Measurements from ENCODE around the gene IGFBP5.

The IGFBP5 gene

GRCh38 chr2:216695401-216695821 is at the start of gene IGFBP5:
Gene IGFBP5, minus strand, starts transcription at chr2:216695549. Its CDS starts 774 bp downstream, at chr2:216694775.
- no peak for DNase-seq

GRCh38 chr2:216743781-216744180 is 48.4 kb upstream of the IGFBP5 start:
- DNase-seq = no peak

- DNase-seq = no peak
These were observed 47.1 kb upstream of the IGFBP5 start for GRCh38 chr2:216742411-216742810.

GRCh38 chr2:216741223-216741593 is 45.9 kb upstream of the IGFBP5 start:
- DNase-seq = no peak

GRCh38 chr2:216740557-216741222 is 45.3 kb upstream of the IGFBP5 start:
- DNase-seq = no peak

GRCh38 chr2:216739035-216739434 is 43.7 kb upstream of the IGFBP5 start:
- DNase-seq = no peak

GRCh38 chr2:216737676-216738075 is 42.3 kb upstream of the IGFBP5 start:
- no peak for DNase-seq

GRCh38 chr2:216736326-216736725 is 41.0 kb upstream of the IGFBP5 start:
- no peak for DNase-seq

- DNase-seq = no peak
These were observed 40.3 kb upstream of the IGFBP5 start for GRCh38 chr2:216735668-216736067.

- DNase-seq = no peak
These were observed 39.7 kb upstream of the IGFBP5 start for GRCh38 chr2:216735086-216735485.

- no peak for DNase-seq
These were observed 37.7 kb upstream of the IGFBP5 start for GRCh38 chr2:216733046-216733445.

GRCh38 chr2:216732334-216732733 is 37.0 kb upstream of the IGFBP5 start:
- DNase-seq = no peak

GRCh38 chr2:216731465-216731864 is 36.1 kb upstream of the IGFBP5 start:
- no peak for DNase-seq

- no peak for DNase-seq
These were observed 35.5 kb upstream of the IGFBP5 start for GRCh38 chr2:216730871-216731270.

- DNase-seq = no peak
These were observed 32.2 kb upstream of the IGFBP5 start for GRCh38 chr2:216727346-216728122.

- no peak for DNase-seq
These were observed 28.8 kb upstream of the IGFBP5 start for GRCh38 chr2:216724190-216724589.

GRCh38 chr2:216721141-216721540 is 25.8 kb upstream of the IGFBP5 start:
- DNase-seq = no peak

- no peak for DNase-seq
These were observed 25.4 kb upstream of the IGFBP5 start for GRCh38 chr2:216720722-216721121.

- no peak for DNase-seq
These were observed 22.7 kb upstream of the IGFBP5 start for GRCh38 chr2:216717907-216718615.

GRCh38 chr2:216717491-216717901 is 22.1 kb upstream of the IGFBP5 start:
- DNase-seq = no peak

- no peak for DNase-seq
These were observed 20.8 kb upstream of the IGFBP5 start for GRCh38 chr2:216716109-216716508.

- DNase-seq = no peak
These were observed 20.1 kb upstream of the IGFBP5 start for GRCh38 chr2:216715402-216715974.

- DNase-seq = no peak
These were observed 19.0 kb upstream of the IGFBP5 start for GRCh38 chr2:216714376-216714775.

Measured in SIG-M5 (cell line).